Measurements from ENCODE around the gene NR5A2. TPM values are rescaled to one million over a fixed set of nuclear protein-coding genes. Genes with fewer than 3 reads are reported as not detected.
A peak's percentile ranks its signal among the peaks of the same experiment; 100 is the strongest.
"Not testable (repeated sequence)": the region's sequence is repeated elsewhere in the genome, so short reads cannot be mapped to it uniquely, and the experiment has no call there.

The NR5A2 gene
- total RNA-seq, 1 donor from 2014 or later, result 1.4 TPM

GRCh38 chr1:200182701-200183100 is 155.2 kb downstream of the NR5A2 start:
- no peak overlapping the region for H3K4me3 ChIP-seq
- H3K36me3 ChIP-seq, result no peaks in the 10 kb centered on the region
- no peaks in the 10 kb centered on the region for H3K27me3 ChIP-seq (ENCODE audit: low read depth)
- H3K4me1 ChIP-seq, result peaks cover 13% of the 10 kb centered on the region
- no peak for DNase-seq
- no peaks in the 10 kb centered on the region for H3K9me3 ChIP-seq
- ATAC-seq, result no peak
- TF ChIP-seq CTCF (IDR thresholded peaks at IDR 0.05), result no peak
- intact Hi-C loops (cut with DNase I), result no loop called here
- H3K27ac ChIP-seq, result no peak overlapping the region

- Histone ChIP-seq H3K36me3 (no peaks in the 10 kb centered on the region), H3K4me3 (no peak overlapping the region), H3K27ac (peak overlapping the region; percentile 26), H3K9me3 (no peaks in the 10 kb centered on the region), H3K27me3 (ENCODE audit: low read depth) (no peaks in the 10 kb centered on the region), H3K4me1 (peaks cover 13% of the 10 kb centered on the region)
- no peak for ATAC-seq
- intact Hi-C loops (cut with DNase I), result no loop called here
- TF ChIP-seq CTCF (IDR thresholded peaks at IDR 0.05), result no peak
- no peak for DNase-seq
Observed at GRCh38 chr1:200183637-200184036, 156.1 kb downstream of the NR5A2 start.

GRCh38 chr1:200184196-200184595 is 156.7 kb downstream of the NR5A2 start:
- Histone ChIP-seq H3K9me3 (no peaks in the 10 kb centered on the region), H3K4me1 (peaks cover 13% of the 10 kb centered on the region), H3K4me3 (no peak overlapping the region), H3K27me3 (ENCODE audit: low read depth) (no peaks in the 10 kb centered on the region), H3K36me3 (no peaks in the 10 kb centered on the region), H3K27ac (peak overlapping the region; percentile 26)
- intact Hi-C loops (cut with DNase I), result no loop called here
- TF ChIP-seq CTCF (IDR thresholded peaks at IDR 0.05), result no peak
- peak; percentile 97 to 98 for ATAC-seq
- DNase-seq, result peak; percentile 94

GRCh38 chr1:200185191-200185590 is 157.7 kb downstream of the NR5A2 start:
- H3K4me3 ChIP-seq; intact Hi-C loops (cut with DNase I); H3K36me3 ChIP-seq; H3K27ac ChIP-seq; H3K9me3 ChIP-seq; DNase-seq; H3K27me3 ChIP-seq (ENCODE audit: low read depth): not testable (repeated sequence)
- ATAC-seq, result peak in 1 of 2 donors; percentile 20
- H3K4me1 ChIP-seq, result peaks cover 13% of the 10 kb centered on the region

- DNase-seq; H3K36me3 ChIP-seq; H3K9me3 ChIP-seq; H3K27me3 ChIP-seq (ENCODE audit: low read depth); intact Hi-C loops (cut with DNase I); H3K4me3 ChIP-seq; H3K27ac ChIP-seq; ATAC-seq: not testable (repeated sequence)
- peaks cover 13% of the 10 kb centered on the region for H3K4me1 ChIP-seq
Observed at GRCh38 chr1:200187332-200187731, 159.8 kb downstream of the NR5A2 start.

- TF ChIP-seq CTCF (IDR thresholded peaks at IDR 0.05), result no peak
- no peaks in the 10 kb centered on the region for H3K27me3 ChIP-seq (ENCODE audit: low read depth)
Observed at GRCh38 chr1:200191993-200192392, 164.5 kb downstream of the NR5A2 start.

GRCh38 chr1:200194477-200194876 is 167.0 kb downstream of the NR5A2 start:
- Histone ChIP-seq H3K4me1 (no peaks in the 10 kb centered on the region), H3K36me3 (no peaks in the 10 kb centered on the region), H3K27me3 (ENCODE audit: low read depth) (no peaks in the 10 kb centered on the region), H3K9me3 (no peaks in the 10 kb centered on the region), H3K27ac (no peak overlapping the region), H3K4me3 (no peak overlapping the region)
- TF ChIP-seq CTCF (IDR thresholded peaks at IDR 0.05), result no peak
- no peak for DNase-seq
- no peak for ATAC-seq
- intact Hi-C loops (cut with DNase I), result no loop called here

More at GRCh38 chr1:200191993-200192392, 164.5 kb downstream of the NR5A2 start:
- Histone ChIP-seq H3K4me1 (no peaks in the 10 kb centered on the region), H3K36me3 (no peaks in the 10 kb centered on the region), H3K4me3 (no peak overlapping the region), H3K27ac (no peak overlapping the region), H3K9me3 (no peaks in the 10 kb centered on the region)
- intact Hi-C loops (cut with DNase I), result no loop called here
- no peak for ATAC-seq
- DNase-seq, result no peak
